ENCODE measurements around the gene IER5L. TPM values are rescaled to one million over a fixed set of nuclear protein-coding genes. Genes with fewer than 3 reads are reported as not detected.

Gene IER5L
- total and polyA plus RNA-seq, 2 of the 8 experiments (the other 6 are each of a cell fraction or from before 2014, with no cell fraction given): 0.65 to 1.0 TPM

- TF ChIP-seq CHD7 (IDR thresholded peaks at IDR 0.05; ENCODE audit: insufficient replicate concordance, low read length) (no peak), USF2 (IDR thresholded peaks at IDR 0.05; ENCODE audit: low read length) (no peak), CHD1 (IDR thresholded peaks at IDR 0.05; ENCODE audit: low read depth, low read length) (no peak), CTCF (IDR thresholded peaks at IDR 0.05; ENCODE audit: control extremely low read depth in 1 of 3, insufficient read depth in 1 of 3, low read depth in 1 of 3, low read length in 3 of 3) (peak in 2 of 3 experiments; percentile 92 to 94; a peak in 3 of 4 replicates), TEAD4 (IDR thresholded peaks at IDR 0.05; ENCODE audit: low read depth, low read length) (no peak), ASH2L (IDR thresholded peaks at IDR 0.05; ENCODE audit: low read length) (peak; percentile 15), CBX8 (IDR thresholded peaks at IDR 0.05; ENCODE audit: borderline replicate concordance, low read depth, low read length) (no peak)
Measured at GRCh38 chr9:129174102-129174723, 3.8 kb downstream of the IER5L start (continued).
